Sigmoid colon (tissue), 7 donors: ENCODE data around the gene POLR2B. TPM values are rescaled to one million over a fixed set of nuclear protein-coding genes. Genes with fewer than 3 reads are reported as not detected.

Experiments
- DNase-seq: peaks from one replicate; pipeline ENCODE4 v3.0.0-alpha.2; 2019
- H3K27ac ChIP-seq, 4 donors: fragments of 200-600 bp; sonication (generic); one replicate each; pipeline ENCODE4 v1.5.1; 2016 to 2019; ENCODE audit warnings: mild to moderate bottlenecking in 1 of 4
- H3K27me3 ChIP-seq, 3 donors: fragments of 200-600 bp; sonication (generic); one replicate each; pipeline ENCODE4 v1.5.1; 2019; ENCODE audit warnings: mild to moderate bottlenecking in 1 of 3
- H3K36me3 ChIP-seq, 4 donors: fragments of 200-600 bp; sonication (generic); one replicate each; pipeline ENCODE4 v1.5.1; 2016 to 2019
- H3K4me1 ChIP-seq, 4 donors: fragments of 200-600 bp; sonication (generic); one replicate each; pipeline ENCODE4 v1.5.1; 2017 to 2019
- H3K4me3 ChIP-seq, 4 donors: fragments of 200-600 bp; sonication (generic); one replicate each; pipeline ENCODE4 v1.5.1; 2017 to 2019; ENCODE audit warnings: mild to moderate bottlenecking in 2 of 4, moderate library complexity in 1 of 4
- H3K9me3 ChIP-seq, 4 donors: fragments of 200-600 bp in 3 of 4; sonication (generic) in 3 of 4; one replicate each; pipeline versions ENCODE4 v1.5.1 to v1.6.1; 2013 to 2019
- EP300 ChIP-seq, 4 donors: sonication (generic); formaldehyde crosslinking; IDR thresholded peaks; one replicate each; pipeline ENCODE4 v1.6.1; 2017; ENCODE audit warnings: antibody characterized with exemption in 4 of 4
- POLR2A ChIP-seq, 2 donors: fragments of 450-650 bp; IDR thresholded peaks; one replicate each; pipeline ENCODE4 v1.6.1; 2016; ENCODE audit warnings: antibody characterized with exemption in 2 of 2, mild to moderate bottlenecking in 2 of 2, moderate library complexity in 2 of 2
- POLR2AphosphoS5 ChIP-seq, 4 donors: sonication (generic); formaldehyde crosslinking; IDR thresholded peaks; one replicate each; pipeline ENCODE4 v1.6.1; 2017; ENCODE audit warnings: antibody characterized with exemption in 4 of 4
- WGBS, 2 donors: extraction: QIAGEN DNeasy Blood & Tissue Kit; methylation state at CpG; one replicate each; pipeline ENCODE4 v1.1.7; 2013; 5-methylcytosine and 5-hydroxymethylcytosine counted together
- intact Hi-C: fragments of 100-400 bp; cut with DNase I; formaldehyde crosslinking; loops from one replicate; pipeline ENCODE4 v1.15.1; 2023
- polyA plus RNA-seq, 3 donors: library from polyadenylated mRNA; stranded (reverse); fragments of 200-250 nt; gene quantifications; one replicate each; pipeline ENCODE4 v1.2.3, GENCODE V29; 2013
- total RNA-seq, 4 donors: library from RNA; depleted of rRNA; stranded (reverse); fragments of >200 nt; gene quantifications; one replicate each; pipeline ENCODE4 v1.1.0, GENCODE V29; 2016
- TF ChIP-seq, protein P1 (sequence below), 4 experiments: fragments of 450-650 bp in 3 of 4; fragments of 200-600 bp in 1 of 4; IDR thresholded peaks; one replicate each; pipeline ENCODE4 v1.5.1; 2016 to 2019; ENCODE audit warnings: antibody characterized with exemption in 4 of 4, mild to moderate bottlenecking in 3 of 4, moderate library complexity in 2 of 4
- donor health status: healthy with polysubstance abuse.
- donor health status: Bipolar disorder and iron deficiency.
- donor health status: healthy.

POLR2B gene
- total and polyA plus RNA-seq, 7 donors: 21.6 to 87.8 (median 57.6) TPM

GRCh38 chr4:57071326-57071725 is 92.6 kb downstream of the POLR2B start:
- H3K36me3 ChIP-seq: no peaks in the 10 kb centered on the region
- no peaks in the 10 kb centered on the region for H3K27me3 ChIP-seq
- no peak for DNase-seq
- no peak overlapping the region for H3K4me3 ChIP-seq
- intact Hi-C loops: no loop called here
- TF ChIP-seq, protein P1, sequence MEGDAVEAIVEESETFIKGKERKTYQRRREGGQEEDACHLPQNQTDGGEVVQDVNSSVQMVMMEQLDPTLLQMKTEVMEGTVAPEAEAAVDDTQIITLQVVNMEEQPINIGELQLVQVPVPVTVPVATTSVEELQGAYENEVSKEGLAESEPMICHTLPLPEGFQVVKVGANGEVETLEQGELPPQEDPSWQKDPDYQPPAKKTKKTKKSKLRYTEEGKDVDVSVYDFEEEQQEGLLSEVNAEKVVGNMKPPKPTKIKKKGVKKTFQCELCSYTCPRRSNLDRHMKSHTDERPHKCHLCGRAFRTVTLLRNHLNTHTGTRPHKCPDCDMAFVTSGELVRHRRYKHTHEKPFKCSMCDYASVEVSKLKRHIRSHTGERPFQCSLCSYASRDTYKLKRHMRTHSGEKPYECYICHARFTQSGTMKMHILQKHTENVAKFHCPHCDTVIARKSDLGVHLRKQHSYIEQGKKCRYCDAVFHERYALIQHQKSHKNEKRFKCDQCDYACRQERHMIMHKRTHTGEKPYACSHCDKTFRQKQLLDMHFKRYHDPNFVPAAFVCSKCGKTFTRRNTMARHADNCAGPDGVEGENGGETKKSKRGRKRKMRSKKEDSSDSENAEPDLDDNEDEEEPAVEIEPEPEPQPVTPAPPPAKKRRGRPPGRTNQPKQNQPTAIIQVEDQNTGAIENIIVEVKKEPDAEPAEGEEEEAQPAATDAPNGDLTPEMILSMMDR (IDR thresholded peaks at IDR 0.05): no peak
- TF ChIP-seq POLR2AphosphoS5 (IDR thresholded peaks at IDR 0.05): peak in 1 of 4 donors; percentile 13
- no peaks in the 10 kb centered on the region for H3K9me3 ChIP-seq
- peaks cover 0 to 37% (median 26%) of the 10 kb centered on the region in 4 donors for H3K4me1 ChIP-seq
- H3K27ac ChIP-seq: peak overlapping the region in 3 of 4 donors; percentile 6 to 30 (median 22)
- 43 to 72% methylated on average over 2 of the region's 2 CpGs for WGBS, 2 donors

- Histone ChIP-seq H3K36me3 (no peaks in the 10 kb centered on the region), H3K27ac (peak overlapping the region in 1 of 4 donors; percentile 44), H3K4me3 (no peak overlapping the region), H3K9me3 (no peaks in the 10 kb centered on the region), H3K4me1 (peaks cover 0 to 43% (median 34%) of the 10 kb centered on the region in 4 donors), H3K27me3 (no peaks in the 10 kb centered on the region)
- TF ChIP-seq, protein P1 (IDR thresholded peaks at IDR 0.05): no peak
- TF ChIP-seq EP300 (IDR thresholded peaks at IDR 0.05) (no peak), POLR2AphosphoS5 (IDR thresholded peaks at IDR 0.05) (no peak), POLR2A (IDR thresholded peaks at IDR 0.05) (no peak)
- 76 to 84% methylated on average over 5 of the region's 5 CpGs for WGBS, 2 donors
- intact Hi-C loops: no loop called here
- DNase-seq: no peak
Measured at GRCh38 chr4:57073559-57073958, 94.9 kb downstream of the POLR2B start.

GRCh38 chr4:57074744-57075143 is 96.0 kb downstream of the POLR2B start:
- Histone ChIP-seq H3K27me3 (no peaks in the 10 kb centered on the region), H3K9me3 (no peaks in the 10 kb centered on the region), H3K4me3 (no peak overlapping the region), H3K36me3 (no peaks in the 10 kb centered on the region), H3K4me1 (peaks cover 0 to 52% (median 45%) of the 10 kb centered on the region in 4 donors), H3K27ac (peak overlapping the region in 3 of 4 donors; percentile 38 to 56 (median 44))
- TF ChIP-seq POLR2AphosphoS5 (IDR thresholded peaks at IDR 0.05): no peak
- TF ChIP-seq POLR2A (IDR thresholded peaks at IDR 0.05): no peak
- TF ChIP-seq EP300 (IDR thresholded peaks at IDR 0.05): no peak
- TF ChIP-seq, protein P1 (IDR thresholded peaks at IDR 0.05): no peak
- 21 to 51% methylated on average over 4 of the region's 4 CpGs for WGBS, 2 donors
- intact Hi-C loops: no loop called here
- DNase-seq: no peak

GRCh38 chr4:57075367-57075766 is 96.7 kb downstream of the POLR2B start:
- intact Hi-C loops: no loop called here
- Histone ChIP-seq H3K4me3 (no peak overlapping the region), H3K4me1 (peaks cover 0 to 58% (median 50%) of the 10 kb centered on the region in 4 donors), H3K27me3 (no peaks in the 10 kb centered on the region), H3K36me3 (no peaks in the 10 kb centered on the region), H3K9me3 (no peaks in the 10 kb centered on the region), H3K27ac (peak overlapping the region in 3 of 4 donors; percentile 38 to 56 (median 44))
- TF ChIP-seq, protein P1 (IDR thresholded peaks at IDR 0.05): no peak
- no peak for TF ChIP-seq EP300 (IDR thresholded peaks at IDR 0.05)
- no peak for TF ChIP-seq POLR2A (IDR thresholded peaks at IDR 0.05)
- no peak for TF ChIP-seq POLR2AphosphoS5 (IDR thresholded peaks at IDR 0.05)
- no peak for DNase-seq

DNA sequence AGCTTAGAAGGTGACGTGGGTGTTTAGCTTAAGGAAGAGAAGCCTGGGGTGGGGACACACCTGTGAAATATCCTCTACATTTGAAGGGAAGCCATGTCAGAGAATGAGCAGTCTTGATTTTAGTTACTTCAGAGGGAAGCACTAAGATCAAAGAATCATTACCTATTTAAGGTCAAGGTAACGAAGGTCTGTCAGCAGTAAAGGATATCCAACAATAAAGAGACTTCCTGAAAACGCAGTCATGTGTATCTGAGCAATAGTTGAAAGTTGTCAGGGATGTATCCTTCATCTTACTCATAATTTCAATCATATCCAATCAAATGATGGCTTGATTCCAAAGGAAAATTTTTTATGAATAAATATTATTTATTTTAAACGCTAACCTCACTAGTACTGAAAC is 98.0 kb downstream of the POLR2B start:
- intact Hi-C loops: no loop called here
- peaks cover 0 to 63% (median 57%) of the 10 kb centered on the region in 4 donors for H3K4me1 ChIP-seq

More for the DNA sequence above, 98.0 kb downstream of the POLR2B start:
- no peak overlapping the region for H3K4me3 ChIP-seq
- no peaks in the 10 kb centered on the region for H3K9me3 ChIP-seq
- H3K27me3 ChIP-seq: no peaks in the 10 kb centered on the region
- peak overlapping the region in 2 of 4 donors; percentile 43 to 44 for H3K27ac ChIP-seq
- TF ChIP-seq POLR2AphosphoS5 (IDR thresholded peaks at IDR 0.05) (no peak), POLR2A (IDR thresholded peaks at IDR 0.05) (no peak), EP300 (IDR thresholded peaks at IDR 0.05) (no peak)
- TF ChIP-seq, protein P1 (IDR thresholded peaks at IDR 0.05): no peak
- WGBS, 2 donors: 50 to 65% methylated on average over 4 of the region's 4 CpGs
- DNase-seq: no peak
- no peaks in the 10 kb centered on the region for H3K36me3 ChIP-seq
